ENCODE measurements around the gene THSD4.

THSD4 gene

DNA sequence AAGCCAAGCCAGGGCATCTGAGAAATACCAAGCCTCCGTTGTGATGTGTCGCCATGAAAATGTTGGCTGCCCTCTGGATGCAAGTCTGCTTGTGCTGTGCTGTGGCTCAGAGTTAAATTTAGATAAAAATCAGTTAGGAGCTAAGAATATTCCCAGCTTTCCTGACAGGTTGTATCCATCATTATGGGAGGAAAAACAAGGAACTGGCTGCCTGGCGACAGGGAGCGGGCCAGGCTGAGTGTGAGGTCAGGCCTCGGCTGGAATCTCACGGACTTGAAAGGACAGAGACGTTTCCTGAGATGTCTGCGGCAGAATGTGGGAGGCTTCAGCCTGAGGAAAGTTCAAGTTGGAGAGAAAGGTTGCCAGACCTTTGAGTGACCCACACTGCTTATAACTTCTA lies 213.8 kb downstream of the THSD4 start:
- no peak overlapping the region for H3K4me2 ChIP-seq (ENCODE audit: low read length)
- no peak overlapping the region for H3K27ac ChIP-seq (ENCODE audit: low read depth, low read length)
- H3F3A ChIP-seq (ENCODE audit: control insufficient read depth, insufficient read depth), result no peaks in the 10 kb centered on the region
- no peak overlapping the region for H3K4me3 ChIP-seq (ENCODE audit: low read length)
- no peaks in the 10 kb centered on the region for H4K20me1 ChIP-seq (ENCODE audit: control insufficient read depth, insufficient read depth, low read depth, low read length)
- no peaks in the 10 kb centered on the region; the same call in none of the 2 replicates for H3K27me3 ChIP-seq (ENCODE audit: control insufficient read depth, low read length)
- H3K9me3 ChIP-seq (ENCODE audit: control insufficient read depth, insufficient read depth, low read length), result no peaks in the 10 kb centered on the region
- H3K79me2 ChIP-seq (ENCODE audit: control insufficient read depth, low read length), result no peaks in the 10 kb centered on the region
- no peaks in the 10 kb centered on the region for H3K4me1 ChIP-seq (ENCODE audit: control insufficient read depth, low read length)
- TF ChIP-seq EZH2phosphoT487 (IDR thresholded peaks at IDR 0.05; ENCODE audit: borderline replicate concordance, low read length), result no peak
- TF ChIP-seq, protein P1, sequence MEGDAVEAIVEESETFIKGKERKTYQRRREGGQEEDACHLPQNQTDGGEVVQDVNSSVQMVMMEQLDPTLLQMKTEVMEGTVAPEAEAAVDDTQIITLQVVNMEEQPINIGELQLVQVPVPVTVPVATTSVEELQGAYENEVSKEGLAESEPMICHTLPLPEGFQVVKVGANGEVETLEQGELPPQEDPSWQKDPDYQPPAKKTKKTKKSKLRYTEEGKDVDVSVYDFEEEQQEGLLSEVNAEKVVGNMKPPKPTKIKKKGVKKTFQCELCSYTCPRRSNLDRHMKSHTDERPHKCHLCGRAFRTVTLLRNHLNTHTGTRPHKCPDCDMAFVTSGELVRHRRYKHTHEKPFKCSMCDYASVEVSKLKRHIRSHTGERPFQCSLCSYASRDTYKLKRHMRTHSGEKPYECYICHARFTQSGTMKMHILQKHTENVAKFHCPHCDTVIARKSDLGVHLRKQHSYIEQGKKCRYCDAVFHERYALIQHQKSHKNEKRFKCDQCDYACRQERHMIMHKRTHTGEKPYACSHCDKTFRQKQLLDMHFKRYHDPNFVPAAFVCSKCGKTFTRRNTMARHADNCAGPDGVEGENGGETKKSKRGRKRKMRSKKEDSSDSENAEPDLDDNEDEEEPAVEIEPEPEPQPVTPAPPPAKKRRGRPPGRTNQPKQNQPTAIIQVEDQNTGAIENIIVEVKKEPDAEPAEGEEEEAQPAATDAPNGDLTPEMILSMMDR (IDR thresholded peaks at IDR 0.05; ENCODE audit: low read depth, low read length, poor library complexity, severe bottlenecking), result no peak
- no peaks in the 10 kb centered on the region for H3K36me3 ChIP-seq (ENCODE audit: control insufficient read depth, low read length)
- no peaks in the 10 kb centered on the region for H3K9me2 ChIP-seq (replicated peaks; ENCODE audit: control insufficient read depth, low read length)

DNA sequence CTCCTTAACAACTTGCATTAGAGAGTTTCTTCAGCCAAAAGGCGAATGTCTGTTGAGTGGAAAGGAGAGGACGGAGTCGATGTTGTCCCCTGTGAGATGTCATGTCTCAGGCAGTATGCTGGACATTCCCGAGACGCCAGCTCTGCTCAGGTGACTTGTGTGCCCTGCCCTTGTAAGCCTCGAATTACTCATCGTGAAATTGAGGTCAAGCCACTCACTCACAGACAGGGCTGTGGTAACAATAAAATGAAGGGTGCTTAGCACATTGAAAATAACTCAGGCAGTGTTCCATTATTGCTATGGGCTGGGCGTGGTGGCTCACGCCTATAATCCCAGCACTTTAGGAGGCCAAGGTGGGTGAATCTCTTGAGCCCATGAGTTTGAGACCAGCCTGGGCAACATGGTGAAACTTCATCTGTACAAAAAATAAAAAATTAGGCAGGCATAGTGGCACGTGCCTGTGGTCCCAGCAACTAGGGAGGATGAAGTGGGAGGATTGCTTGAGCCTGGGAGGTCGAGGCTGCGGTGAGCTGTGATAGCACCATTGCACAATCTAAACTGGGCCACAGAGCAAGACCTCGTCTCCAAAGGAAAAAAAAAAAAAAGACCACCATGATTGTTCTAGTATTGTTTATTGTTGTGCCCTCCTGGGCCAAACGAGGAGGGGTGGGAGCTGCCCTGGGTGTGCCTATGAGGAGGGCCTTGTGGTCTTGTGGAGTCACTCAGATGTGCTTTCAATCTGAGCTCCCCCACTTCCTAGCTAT lies 214.4 kb downstream of the THSD4 start:
- no peak overlapping the region for H3K27ac ChIP-seq (ENCODE audit: low read depth, low read length)
- TF ChIP-seq, protein P1 (IDR thresholded peaks at IDR 0.05; ENCODE audit: low read depth, low read length, poor library complexity, severe bottlenecking), result no peak
- no peak for TF ChIP-seq EZH2phosphoT487 (IDR thresholded peaks at IDR 0.05; ENCODE audit: borderline replicate concordance, low read length)
- H3K79me2 ChIP-seq (ENCODE audit: control insufficient read depth, low read length), result no peaks in the 10 kb centered on the region
- H3K27me3 ChIP-seq (ENCODE audit: control insufficient read depth, low read length), result no peaks in the 10 kb centered on the region; the same call in none of the 2 replicates
- no peaks in the 10 kb centered on the region for H4K20me1 ChIP-seq (ENCODE audit: control insufficient read depth, insufficient read depth, low read depth, low read length)
- no peaks in the 10 kb centered on the region for H3K9me3 ChIP-seq (ENCODE audit: control insufficient read depth, insufficient read depth, low read length)
- no peaks in the 10 kb centered on the region for H3F3A ChIP-seq (ENCODE audit: control insufficient read depth, insufficient read depth)
- H3K4me3 ChIP-seq (ENCODE audit: low read length), result no peak overlapping the region
- H3K36me3 ChIP-seq (ENCODE audit: control insufficient read depth, low read length), result no peaks in the 10 kb centered on the region
- no peak overlapping the region for H3K4me2 ChIP-seq (ENCODE audit: low read length)
- no peaks in the 10 kb centered on the region for H3K9me2 ChIP-seq (replicated peaks; ENCODE audit: control insufficient read depth, low read length)
- no peaks in the 10 kb centered on the region for H3K4me1 ChIP-seq (ENCODE audit: control insufficient read depth, low read length)

DNA sequence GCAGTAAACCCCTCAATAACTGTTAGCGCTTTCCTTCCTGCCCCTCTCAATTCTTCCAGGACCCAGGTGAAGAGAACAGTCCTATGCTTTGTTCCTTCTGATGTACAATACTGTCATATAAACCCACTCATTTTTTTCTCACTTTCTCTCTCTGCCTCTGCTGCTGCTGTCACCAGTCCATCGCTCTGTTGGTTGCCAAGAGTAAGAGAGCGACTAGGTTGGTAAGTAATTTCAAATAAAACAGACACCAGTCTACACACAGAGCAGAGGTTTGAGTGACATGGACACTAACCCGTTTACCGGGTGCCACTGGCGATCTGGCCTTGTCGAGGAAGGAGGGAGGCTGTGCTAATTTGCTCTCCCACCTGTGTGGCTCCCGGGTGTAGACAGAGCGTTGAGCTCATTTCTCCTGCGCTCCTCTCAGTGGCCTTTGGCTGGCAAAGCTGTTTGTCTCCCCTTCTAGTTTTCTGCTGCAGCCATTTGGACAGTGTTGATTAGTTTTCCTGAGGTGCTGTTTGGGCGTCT lies 215.4 kb downstream of the THSD4 start:
- Histone ChIP-seq H3K4me3 (ENCODE audit: low read length) (no peak overlapping the region), H3K9me2 (replicated peaks; ENCODE audit: control insufficient read depth, low read length) (no peaks in the 10 kb centered on the region), H3K9me3 (ENCODE audit: control insufficient read depth, insufficient read depth, low read length) (no peaks in the 10 kb centered on the region), H3K27me3 (ENCODE audit: control insufficient read depth, low read length) (no peaks in the 10 kb centered on the region), H3K79me2 (ENCODE audit: control insufficient read depth, low read length) (no peaks in the 10 kb centered on the region), H3K36me3 (ENCODE audit: control insufficient read depth, low read length) (no peaks in the 10 kb centered on the region), H3K27ac (ENCODE audit: low read depth, low read length) (no peak overlapping the region), H3K4me1 (ENCODE audit: control insufficient read depth, low read length) (no peaks in the 10 kb centered on the region), H3F3A (ENCODE audit: control insufficient read depth, insufficient read depth) (no peaks in the 10 kb centered on the region), H3K4me2 (ENCODE audit: low read length) (no peak overlapping the region), H4K20me1 (ENCODE audit: control insufficient read depth, insufficient read depth, low read depth, low read length) (no peaks in the 10 kb centered on the region)
- TF ChIP-seq, protein P1 (IDR thresholded peaks at IDR 0.05; ENCODE audit: low read depth, low read length, poor library complexity, severe bottlenecking), result no peak
- TF ChIP-seq EZH2phosphoT487 (IDR thresholded peaks at IDR 0.05; ENCODE audit: borderline replicate concordance, low read length), result no peak
